CD4-positive, alpha-beta T cell treated with Interleukin-4 for 4 hours (primary cell): ENCODE data around the gene SPOCD1.
A peak's percentile ranks its signal among the peaks of the same experiment; 100 is the strongest.

ENCODE experiments used
- DNase-seq: peaks from one replicate; pipeline ENCODE4 v3.0.0-alpha.2; 2020

Gene SPOCD1

GRCh38 chr1:31799895-31800673, 15.7 kb downstream of the SPOCD1 start:
- DNase-seq, result no peak

GRCh38 chr1:31799196-31799894, 16.5 kb downstream of the SPOCD1 start:
- DNase-seq, result no peak

- DNase-seq, result no peak
These were observed 17.2 kb downstream of the SPOCD1 start for GRCh38 chr1:31798433-31799195.

GRCh38 chr1:31798086-31798432, 17.8 kb downstream of the SPOCD1 start:
- no peak for DNase-seq

- no peak for DNase-seq
These were observed 18.6 kb downstream of the SPOCD1 start for GRCh38 chr1:31797216-31797615.

GRCh38 chr1:31796707-31797106, 19.1 kb downstream of the SPOCD1 start:
- DNase-seq, result no peak

GRCh38 chr1:31795801-31796621, 19.8 kb downstream of the SPOCD1 start:
- no peak for DNase-seq

GRCh38 chr1:31795096-31795675, 20.6 kb downstream of the SPOCD1 start:
- DNase-seq, result no peak

GRCh38 chr1:31793586-31794285, 22.1 kb downstream of the SPOCD1 start:
- no peak for DNase-seq

GRCh38 chr1:31793086-31793485, 22.7 kb downstream of the SPOCD1 start:
- DNase-seq, result no peak

- no peak for DNase-seq
These were observed 23.3 kb downstream of the SPOCD1 start for GRCh38 chr1:31792541-31792940.

GRCh38 chr1:31792116-31792515, 23.7 kb downstream of the SPOCD1 start:
- DNase-seq, result no peak

- no peak for DNase-seq
These were observed 24.5 kb downstream of the SPOCD1 start for GRCh38 chr1:31791131-31791858.

- DNase-seq, result no peak
These were observed 25.2 kb downstream of the SPOCD1 start for GRCh38 chr1:31790641-31791091.

- DNase-seq, result no peak
These were observed 25.7 kb downstream of the SPOCD1 start for GRCh38 chr1:31790140-31790539.

- peak; percentile 89 for DNase-seq
These were observed 26.4 kb downstream of the SPOCD1 start for GRCh38 chr1:31789259-31790065.

- peak; percentile 17 for DNase-seq
These were observed 27.0 kb downstream of the SPOCD1 start for GRCh38 chr1:31788825-31789256.

- DNase-seq, result peak; percentile 86
These were observed 27.5 kb downstream of the SPOCD1 start for GRCh38 chr1:31788138-31788824.

GRCh38 chr1:31787786-31788137, 28.1 kb downstream of the SPOCD1 start:
- no peak for DNase-seq

GRCh38 chr1:31787261-31787660, 28.6 kb downstream of the SPOCD1 start:
- DNase-seq, result no peak
